ENCODE data around the gene DIP2B.

GRCh38 chr12:50508970-50509663, 4.3 kb downstream of the DIP2B start:
- TF ChIP-seq JUND (IDR thresholded peaks at IDR 0.05) (no peak), PBX3 (IDR thresholded peaks at IDR 0.05) (no peak), FOSL2 (IDR thresholded peaks at IDR 0.05; ENCODE audit: borderline replicate concordance, low read depth) (no peak), CTCF (IDR thresholded peaks at IDR 0.05) (no peak), POLR2AphosphoS5 (IDR thresholded peaks at IDR 0.05; ENCODE audit: low read depth, low read length) (no peak), FOXM1 (IDR thresholded peaks at IDR 0.05; ENCODE audit: low read depth) (no peak), GABPA (IDR thresholded peaks at IDR 0.05; ENCODE audit: low read depth) (no peak), RFX5 (IDR thresholded peaks at IDR 0.05; ENCODE audit: low read length) (no peak), CHD2 (IDR thresholded peaks at IDR 0.05; ENCODE audit: low read length, partially characterized antibody) (no peak), SIN3A (IDR thresholded peaks at IDR 0.05; ENCODE audit: borderline replicate concordance, low read depth, low read length) (no peak), RCOR1 (IDR thresholded peaks at IDR 0.05; ENCODE audit: low read length) (no peak), FOXJ3 (CRISPR knock-in tag; IDR thresholded peaks at IDR 0.05) (no peak), NFIC (IDR thresholded peaks at IDR 0.05; ENCODE audit: borderline replicate concordance) (no peak)
